CD1c-positive myeloid dendritic cell (primary cell): ENCODE data around the gene IQSEC1.

Experiments
- DNase-seq: peaks from one replicate; pipeline ENCODE4 v3.0.0-alpha.2; 2016; ENCODE audit errors: extremely low spot score

The IQSEC1 gene

DNA sequence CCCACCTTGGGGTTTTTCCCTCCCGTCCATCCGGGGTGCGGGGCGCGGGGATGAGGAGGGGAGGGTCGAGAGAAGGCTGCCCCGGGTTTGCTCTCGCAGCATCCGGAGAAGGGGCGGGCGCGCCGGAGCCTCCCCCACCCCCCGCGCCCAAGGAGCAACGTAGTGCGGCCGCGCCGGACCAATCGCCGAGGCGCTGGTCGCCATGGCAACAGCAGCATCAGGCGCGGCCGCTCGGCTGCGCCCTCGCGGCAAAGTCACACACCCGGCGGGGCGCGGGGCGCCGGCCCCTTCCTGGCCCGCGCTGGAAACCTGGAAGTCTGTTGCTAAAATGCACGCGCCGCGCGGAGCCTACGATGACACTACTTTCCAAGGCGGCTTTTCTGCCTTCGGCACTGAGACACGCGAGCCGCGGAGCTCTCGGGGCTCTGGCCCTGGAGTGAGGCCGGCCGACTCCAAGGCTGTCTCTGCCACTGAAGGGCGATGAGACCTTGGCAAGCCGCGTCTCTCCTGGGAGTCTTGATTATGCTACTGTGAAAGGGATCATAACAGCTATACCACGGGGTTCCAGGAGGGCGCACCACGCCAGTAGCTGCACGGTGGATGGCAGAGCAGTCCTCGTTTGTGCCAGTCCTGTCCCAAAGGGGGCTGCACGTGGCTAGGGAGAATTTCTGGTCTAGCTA lies at the start of gene IQSEC1:
IQSEC1 (minus strand) TSS at position 104 of the 680 bp plus-strand sequence. CDS start 415 bp downstream, outside the sequence.
- peak; percentile 54 for DNase-seq

- no peak for DNase-seq
These were observed 49.1 kb upstream of the IQSEC1 start for GRCh38 chr3:13122081-13123012.

DNA sequence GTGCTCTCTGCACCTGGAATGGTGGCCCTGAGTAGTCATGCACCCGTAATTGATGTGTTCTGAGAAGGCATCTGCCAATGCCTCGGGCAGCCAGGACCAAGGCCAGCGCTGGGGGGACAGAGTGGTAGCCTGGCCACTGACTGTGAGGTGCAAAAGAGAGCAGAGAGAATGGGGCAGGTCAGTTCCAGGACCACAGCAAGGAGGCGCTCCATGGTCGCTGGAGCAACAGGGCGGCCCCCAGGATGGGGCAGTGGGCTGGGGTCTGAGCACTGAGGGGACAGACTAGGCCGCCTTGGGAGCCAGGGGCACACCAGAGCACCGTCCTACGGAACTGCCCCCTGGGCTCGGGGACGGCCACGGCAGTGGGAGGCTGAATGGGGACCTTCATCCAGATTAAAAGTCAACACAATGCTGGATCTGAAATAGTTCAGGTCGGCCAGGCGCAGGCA lies 48.3 kb upstream of the IQSEC1 start:
- no peak for DNase-seq

- DNase-seq = no peak
These were observed 47.8 kb upstream of the IQSEC1 start for GRCh38 chr3:13120928-13121552.

DNA sequence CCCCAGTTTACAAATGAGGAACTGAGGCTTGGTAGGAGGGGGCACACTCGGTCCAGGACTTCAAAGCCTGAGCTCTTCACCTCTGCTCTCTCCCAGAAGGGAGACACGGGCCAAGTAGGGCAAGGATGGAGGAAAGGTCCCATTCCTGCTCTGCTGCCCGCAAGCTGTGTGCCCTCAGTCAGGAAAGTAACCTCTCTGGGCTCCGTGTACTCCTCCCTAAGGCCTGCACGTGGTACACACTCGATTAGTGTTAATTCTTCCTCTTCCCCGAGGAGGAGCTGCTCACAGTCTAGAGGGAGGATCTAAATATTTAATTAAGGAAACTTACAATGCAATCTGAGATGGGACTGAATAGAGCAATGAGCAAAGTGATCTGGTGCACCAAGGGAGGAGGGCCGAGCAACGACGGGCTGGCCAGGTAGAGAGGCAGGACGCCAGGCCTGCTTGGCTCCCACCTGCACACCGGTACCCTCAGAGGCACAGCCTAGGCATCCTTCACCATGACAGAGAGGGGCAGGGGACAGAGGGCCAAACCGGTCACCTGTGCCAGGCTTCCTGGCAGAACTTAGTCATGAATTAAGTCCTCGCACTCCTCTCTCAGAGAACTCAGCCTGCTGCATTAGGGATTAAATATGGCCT lies 47.2 kb upstream of the IQSEC1 start:
- DNase-seq = no peak

- DNase-seq = no peak
These were observed 46.4 kb upstream of the IQSEC1 start for GRCh38 chr3:13119471-13120220.

GRCh38 chr3:13116426-13116825 lies 43.2 kb upstream of the IQSEC1 start:
- no peak for DNase-seq

DNA sequence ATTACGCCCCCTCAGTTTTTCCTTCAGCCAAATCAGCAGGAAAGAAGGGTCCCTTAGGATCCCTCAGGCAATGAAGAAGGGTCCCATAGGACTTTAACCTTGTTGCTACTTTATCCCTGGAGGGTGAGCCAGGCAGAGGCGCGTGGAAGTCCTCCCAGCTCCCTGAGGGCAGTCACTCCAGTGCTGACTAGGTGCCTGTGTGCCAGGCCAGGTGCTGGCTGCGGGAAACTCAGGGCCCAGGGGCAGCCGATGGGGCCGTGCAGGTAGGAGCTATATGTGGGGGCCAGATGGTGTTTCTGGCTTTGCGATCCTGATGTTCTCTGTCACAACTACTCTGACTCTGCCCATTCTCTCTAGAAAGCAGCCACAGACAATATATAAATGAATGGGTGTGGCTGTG lies 42.8 kb upstream of the IQSEC1 start:
- no peak for DNase-seq

DNA sequence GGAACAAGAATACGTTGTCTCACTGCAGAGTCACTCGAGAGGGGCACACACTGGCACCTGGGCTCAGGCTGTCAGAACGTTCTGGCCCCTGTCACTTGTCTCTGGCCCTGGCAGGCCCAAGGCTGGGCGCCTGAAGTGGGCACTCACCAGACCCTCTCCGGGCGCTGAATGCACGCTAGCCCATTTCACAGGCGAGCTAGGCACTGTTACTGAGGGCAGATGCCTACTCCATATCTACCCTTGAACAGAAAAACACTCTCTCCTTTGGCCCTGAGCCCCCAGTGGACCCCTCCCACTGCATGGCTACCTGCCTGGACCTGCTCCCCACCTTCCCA lies 42.3 kb upstream of the IQSEC1 start:
- DNase-seq = no peak

DNA sequence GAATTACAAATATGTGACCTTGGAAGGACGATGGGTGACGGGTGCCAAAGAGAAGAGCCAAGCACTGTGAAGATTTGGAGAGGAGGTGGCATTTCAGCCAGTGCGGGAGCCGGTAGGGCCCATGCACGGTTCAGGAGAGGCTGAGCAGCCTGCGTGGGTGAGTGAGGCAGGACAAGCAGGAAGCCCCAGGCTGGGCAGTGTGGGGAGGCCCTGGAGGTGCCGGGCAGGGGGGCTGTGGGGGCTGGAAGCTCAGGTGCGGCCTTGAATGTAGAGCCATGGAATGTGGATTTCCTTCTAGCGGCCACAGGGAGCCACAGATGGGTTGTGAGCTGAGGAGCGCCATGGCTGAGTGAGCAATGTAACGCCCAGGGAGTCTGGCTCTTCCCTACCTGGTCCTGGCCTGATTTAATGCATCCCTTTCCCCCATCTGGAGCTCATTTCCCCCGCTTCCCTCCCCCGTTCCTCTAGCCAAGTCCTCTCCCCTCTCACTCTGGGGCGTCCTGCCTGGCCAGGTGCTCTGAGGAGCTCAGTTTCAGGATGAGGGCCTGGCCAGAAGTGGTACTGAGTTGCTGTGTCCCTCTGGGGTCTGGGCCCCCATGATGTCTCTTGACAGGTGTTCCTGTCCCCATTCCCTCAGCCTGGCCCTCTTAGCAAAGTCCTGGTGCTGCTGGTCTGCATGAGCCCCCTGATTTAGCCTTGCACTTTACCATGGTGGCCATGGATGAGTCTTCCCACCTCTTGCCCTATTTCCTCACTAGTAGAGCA lies 41.8 kb upstream of the IQSEC1 start:
- DNase-seq = no peak

DNA sequence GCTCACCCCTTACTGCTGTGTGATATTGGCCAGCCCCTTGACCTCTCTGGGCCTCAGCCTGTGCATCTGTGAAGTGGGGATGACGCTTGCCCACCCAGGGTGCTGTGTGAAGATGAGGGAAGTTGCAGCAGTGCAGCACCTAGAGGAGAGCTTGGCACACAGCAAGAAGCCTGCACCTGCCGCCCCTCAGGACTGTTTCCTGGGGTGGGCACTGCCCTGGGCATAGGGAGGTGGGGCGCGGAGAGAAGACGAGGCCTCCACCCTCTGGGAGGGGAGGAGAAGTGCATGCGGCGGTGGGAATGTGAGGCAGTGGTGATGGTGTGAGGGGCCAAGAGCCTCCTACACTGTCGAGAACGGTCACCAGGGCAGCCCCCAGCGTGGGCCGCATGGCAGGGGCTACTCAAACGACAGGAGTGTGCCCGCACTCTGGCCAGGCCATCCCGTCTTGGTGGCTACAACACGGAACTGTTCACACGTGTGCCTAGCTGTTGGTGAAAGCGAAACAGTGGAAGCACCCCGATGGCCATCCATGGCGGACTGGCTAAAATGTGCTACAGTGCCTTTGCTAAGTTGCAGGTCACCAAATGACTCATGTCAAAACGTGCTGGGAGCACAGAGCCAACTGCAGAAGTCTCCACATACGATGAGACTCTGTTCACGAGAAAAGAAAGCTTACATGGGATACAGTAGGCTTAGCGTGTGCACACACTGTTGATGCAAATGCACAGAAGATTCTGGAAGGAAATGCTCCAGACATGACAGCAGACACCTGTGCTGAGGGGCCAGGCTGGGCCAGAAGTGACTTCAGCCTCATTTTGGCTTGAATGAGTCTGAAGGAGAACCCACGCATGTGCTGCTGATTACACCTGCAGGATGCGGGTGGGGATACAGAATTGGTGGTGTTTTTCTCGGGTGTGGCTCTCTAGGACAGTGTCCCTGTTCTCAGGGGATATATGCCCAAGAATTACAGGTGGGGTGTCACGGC lies 40.4 kb upstream of the IQSEC1 start:
- no peak for DNase-seq

DNA sequence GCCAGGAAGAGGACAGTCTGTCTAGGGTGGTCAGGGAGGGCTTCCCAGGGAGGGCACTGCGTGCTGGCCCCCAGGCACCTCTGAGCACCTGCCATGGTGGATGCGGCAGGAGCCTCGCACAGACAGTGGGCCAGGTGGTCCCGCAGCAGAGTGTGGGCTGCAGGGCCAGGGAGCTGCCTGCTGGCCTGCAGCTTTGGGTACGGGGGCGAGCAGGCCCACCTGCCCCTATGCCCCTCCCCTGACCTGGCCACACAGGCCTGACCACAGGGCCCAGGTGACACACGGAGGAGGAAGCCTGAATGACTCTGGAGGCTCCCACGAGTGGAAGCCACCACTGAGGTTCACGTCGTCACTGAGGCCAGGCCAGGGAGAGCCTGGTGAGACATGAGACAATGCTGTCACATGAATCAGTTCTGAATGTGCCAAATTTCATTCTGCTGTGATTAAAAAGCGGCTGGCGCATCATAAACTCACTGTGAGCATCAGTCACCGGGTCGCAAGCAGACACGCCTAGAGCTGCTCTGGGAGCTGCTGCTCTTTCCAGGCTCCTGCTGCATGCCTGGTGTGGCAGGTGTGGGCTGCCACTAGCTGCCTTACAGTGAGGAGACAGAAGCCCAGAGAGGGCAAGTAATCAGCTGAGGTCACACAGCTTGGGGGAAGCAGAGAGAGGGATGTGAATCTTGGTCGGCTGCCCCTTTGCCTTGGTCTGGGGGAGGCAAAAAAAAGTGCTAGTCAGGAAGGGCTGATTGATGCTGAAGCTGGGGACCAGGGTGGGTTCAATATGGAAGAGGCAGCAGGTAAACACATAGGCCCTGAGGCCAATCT lies 39.5 kb upstream of the IQSEC1 start:
- no peak for DNase-seq

- no peak for DNase-seq
These were observed 38.8 kb upstream of the IQSEC1 start for GRCh38 chr3:13111873-13112520.

GRCh38 chr3:13111173-13111872 lies 38.1 kb upstream of the IQSEC1 start:
- DNase-seq = no peak

DNA sequence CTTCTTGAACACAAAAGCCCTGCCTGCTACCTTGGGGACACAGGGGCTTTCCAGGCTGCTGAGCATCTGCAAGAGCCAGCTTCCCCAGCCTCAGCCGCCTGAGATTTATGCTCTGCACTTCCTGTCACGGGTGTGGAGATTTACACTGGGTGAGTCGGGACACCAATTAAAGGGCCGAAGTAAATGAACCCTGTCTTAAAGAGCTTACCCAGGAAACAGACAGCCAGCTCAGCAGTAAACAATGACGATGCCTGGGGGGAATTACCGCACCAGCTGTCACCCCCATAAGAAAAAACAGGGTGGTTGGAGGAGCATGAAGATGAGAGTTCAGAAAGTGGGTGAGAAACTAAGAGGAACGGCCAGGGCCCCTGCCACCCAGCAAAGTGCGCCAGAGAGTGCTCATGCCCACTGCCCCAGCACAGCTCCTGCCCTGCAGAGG lies 37.5 kb upstream of the IQSEC1 start:
- DNase-seq = peak; percentile 13

DNA sequence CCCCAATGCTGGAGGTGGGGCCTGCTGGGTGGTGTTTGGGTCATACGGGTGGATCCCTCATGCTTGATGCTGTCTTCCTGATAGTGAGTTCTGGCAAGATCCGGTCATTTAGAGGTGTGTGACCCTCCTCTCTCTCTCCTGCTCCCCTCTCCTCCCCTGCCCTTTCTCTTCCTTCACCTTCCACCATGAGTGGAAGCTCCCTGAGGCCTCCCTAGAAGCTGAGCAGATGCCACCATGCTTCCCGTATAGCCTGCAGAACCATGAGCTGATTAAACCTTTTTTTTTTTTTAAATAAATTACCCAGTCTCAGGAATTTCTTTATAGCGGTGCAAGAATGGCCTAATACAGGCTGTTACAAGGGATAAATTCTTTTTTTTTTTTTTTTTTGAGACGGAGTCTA lies 36.3 kb upstream of the IQSEC1 start:
- DNase-seq = no peak

DNA sequence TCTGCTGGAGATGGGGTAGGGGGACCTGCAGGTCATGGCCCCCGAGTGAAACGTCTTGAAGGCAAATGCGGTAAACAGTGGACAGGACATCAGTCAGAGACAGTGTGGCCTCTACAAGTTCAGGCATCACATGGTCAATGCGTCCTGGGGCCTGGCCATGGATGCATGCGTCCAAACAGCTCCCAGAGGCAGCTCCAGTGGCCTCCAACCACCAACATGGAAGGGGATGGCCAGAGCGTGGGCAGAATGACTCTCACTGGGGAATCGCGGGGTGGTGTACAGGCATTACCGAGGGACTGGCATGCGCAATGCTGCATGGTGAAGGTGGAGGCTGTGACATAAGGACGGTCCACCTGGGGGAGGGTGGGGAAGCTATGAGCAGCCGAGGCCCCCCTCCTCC lies 35.6 kb upstream of the IQSEC1 start:
- no peak for DNase-seq
